ENCODE results near the gene MORN4.

The MORN4 gene

GRCh38 chr10:97627731-97628130 lies 5.6 kb downstream of the MORN4 start:
- peak overlapping the region; percentile 29 for H3K27ac Mint-ChIP-seq
- H3K4me3 Mint-ChIP-seq, result no peak overlapping the region
- H3K9me3 Mint-ChIP-seq, result no peaks in the 10 kb centered on the region
- DNase-seq (ENCODE audit: low spot score in 2 of 2), result no peak
- no peak for ATAC-seq
- no peaks in the 10 kb centered on the region for H3K36me3 Mint-ChIP-seq
- H3K4me1 Mint-ChIP-seq, result peaks cover 5% of the 10 kb centered on the region

GRCh38 chr10:97623277-97623676 lies 10.0 kb downstream of the MORN4 start:
- no peaks in the 10 kb centered on the region for H3K4me1 Mint-ChIP-seq
- ATAC-seq (no peak), DNase-seq (ENCODE audit: low spot score in 2 of 2) (no peak)
- H3K36me3 Mint-ChIP-seq, result peaks cover 7% of the 10 kb centered on the region
- H3K4me3 Mint-ChIP-seq, result no peak overlapping the region
- H3K27ac Mint-ChIP-seq, result no peak overlapping the region
- no peaks in the 10 kb centered on the region for H3K9me3 Mint-ChIP-seq

- ATAC-seq (no peak), DNase-seq (ENCODE audit: low spot score in 2 of 2) (no peak)
- Mint-ChIP-seq H3K9me3 (no peaks in the 10 kb centered on the region), H3K4me3 (no peak overlapping the region), H3K27ac (peak overlapping the region; percentile 26), H3K36me3 (peaks cover 7% of the 10 kb centered on the region), H3K4me1 (no peaks in the 10 kb centered on the region)
These were observed 14.6 kb downstream of the MORN4 start for GRCh38 chr10:97618733-97619132.

GRCh38 chr10:97618285-97618684 lies 15.0 kb downstream of the MORN4 start:
- H3K4me1 Mint-ChIP-seq, result no peaks in the 10 kb centered on the region
- ATAC-seq, result no peak
- no peaks in the 10 kb centered on the region for H3K9me3 Mint-ChIP-seq
- H3K4me3 Mint-ChIP-seq, result no peak overlapping the region
- H3K27ac Mint-ChIP-seq, result no peak overlapping the region
- H3K36me3 Mint-ChIP-seq, result peaks cover 7% of the 10 kb centered on the region
- DNase-seq (ENCODE audit: low spot score in 2 of 2), result no peak

GRCh38 chr10:97612386-97612785 lies 20.9 kb downstream of the MORN4 start:
- ATAC-seq, result no peak
- no peak for DNase-seq (ENCODE audit: low spot score in 2 of 2)
- H3K36me3 Mint-ChIP-seq, result no peaks in the 10 kb centered on the region
- no peak overlapping the region for H3K27ac Mint-ChIP-seq
- H3K4me3 Mint-ChIP-seq, result no peak overlapping the region
- H3K4me1 Mint-ChIP-seq, result no peaks in the 10 kb centered on the region
- no peaks in the 10 kb centered on the region for H3K9me3 Mint-ChIP-seq

DNA sequence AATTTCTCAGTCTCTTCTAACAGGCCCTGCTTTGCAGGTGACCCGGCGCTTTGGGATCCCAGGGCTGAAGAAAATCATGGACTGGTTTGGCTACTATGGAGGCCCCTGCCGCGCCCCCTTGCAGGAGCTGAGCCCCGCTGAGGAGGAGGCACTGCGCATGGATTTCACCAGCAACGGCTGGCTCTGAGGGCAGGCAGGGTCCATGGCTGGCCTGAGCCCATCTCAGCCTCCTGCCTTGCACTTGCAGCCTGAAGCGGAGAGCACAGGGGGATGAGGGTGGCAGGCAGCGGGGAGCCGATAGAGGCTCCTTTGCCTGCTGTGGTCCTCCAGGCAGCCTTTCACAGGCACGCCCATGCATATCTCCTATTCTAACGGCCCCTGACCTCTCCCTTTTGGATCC lies 21.8 kb downstream of the MORN4 start:
- Mint-ChIP-seq H3K27ac (no peak overlapping the region), H3K4me3 (no peak overlapping the region), H3K9me3 (no peaks in the 10 kb centered on the region), H3K4me1 (no peaks in the 10 kb centered on the region), H3K36me3 (no peaks in the 10 kb centered on the region)
- DNase-seq (ENCODE audit: low spot score in 2 of 2) (no peak), ATAC-seq (no peak)

- Mint-ChIP-seq H3K9me3 (no peaks in the 10 kb centered on the region), H3K36me3 (no peaks in the 10 kb centered on the region), H3K27ac (no peak overlapping the region), H3K4me3 (no peak overlapping the region), H3K4me1 (no peaks in the 10 kb centered on the region)
- DNase-seq (ENCODE audit: low spot score in 2 of 2) (no peak), ATAC-seq (no peak)
These were observed 24.2 kb downstream of the MORN4 start for GRCh38 chr10:97608991-97609561.

- DNase-seq (ENCODE audit: low spot score in 2 of 2) (no peak), ATAC-seq (no peak)
- Mint-ChIP-seq H3K36me3 (no peaks in the 10 kb centered on the region), H3K4me1 (no peaks in the 10 kb centered on the region), H3K4me3 (no peak overlapping the region), H3K9me3 (no peaks in the 10 kb centered on the region), H3K27ac (no peak overlapping the region)
These were observed 26.1 kb downstream of the MORN4 start for GRCh38 chr10:97607095-97607636.

DNA sequence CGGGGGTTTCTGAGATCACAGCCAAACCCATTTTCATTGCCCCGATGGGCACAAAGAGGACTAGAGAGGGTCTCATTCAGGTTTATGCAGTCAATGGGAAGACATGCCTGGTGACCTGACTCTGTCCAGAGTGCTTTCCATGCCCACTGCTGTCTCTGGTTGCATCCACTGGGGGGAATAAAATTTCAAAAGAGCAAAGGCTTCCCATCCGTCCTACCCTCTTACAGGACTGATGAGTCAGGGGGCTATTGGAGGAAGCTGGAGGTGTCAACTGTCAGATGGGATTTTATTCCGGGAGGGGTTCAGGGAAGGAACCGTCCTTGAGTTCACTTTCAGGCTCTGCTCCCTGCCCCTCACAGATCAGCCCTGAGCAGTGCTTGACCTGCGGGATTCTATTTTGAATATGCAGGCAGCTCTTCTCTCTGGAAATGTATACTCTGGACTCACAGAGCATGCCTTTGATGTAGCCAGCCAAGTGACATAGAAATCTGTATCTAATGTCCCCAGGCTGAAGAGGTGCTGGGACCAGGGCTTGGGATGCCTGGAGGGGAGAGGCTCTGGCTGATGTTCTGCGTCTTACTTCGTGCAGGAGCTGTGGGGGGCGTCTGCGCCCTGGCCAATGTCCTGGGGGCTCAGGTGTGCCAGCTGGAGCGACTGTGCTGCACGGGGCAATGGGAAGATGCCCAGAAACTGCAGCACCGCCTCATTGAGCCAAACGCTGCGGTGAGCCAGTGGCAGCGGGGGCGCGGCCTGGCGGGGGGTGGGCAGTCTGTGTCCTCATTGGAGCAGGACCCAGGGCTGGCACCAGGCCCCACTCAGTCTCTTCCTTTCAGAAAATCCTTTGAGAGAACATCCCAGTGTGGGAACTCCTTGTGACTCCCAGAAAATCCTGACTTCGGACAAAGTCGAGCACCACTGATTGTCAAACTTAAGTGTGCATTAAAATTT lies 31.8 kb downstream of the MORN4 start:
- Mint-ChIP-seq H3K4me3 (no peak overlapping the region), H3K27ac (no peak overlapping the region), H3K9me3 (no peaks in the 10 kb centered on the region), H3K4me1 (no peaks in the 10 kb centered on the region), H3K36me3 (no peaks in the 10 kb centered on the region)
- DNase-seq (ENCODE audit: low spot score in 2 of 2) (no peak), ATAC-seq (no peak)

DNA sequence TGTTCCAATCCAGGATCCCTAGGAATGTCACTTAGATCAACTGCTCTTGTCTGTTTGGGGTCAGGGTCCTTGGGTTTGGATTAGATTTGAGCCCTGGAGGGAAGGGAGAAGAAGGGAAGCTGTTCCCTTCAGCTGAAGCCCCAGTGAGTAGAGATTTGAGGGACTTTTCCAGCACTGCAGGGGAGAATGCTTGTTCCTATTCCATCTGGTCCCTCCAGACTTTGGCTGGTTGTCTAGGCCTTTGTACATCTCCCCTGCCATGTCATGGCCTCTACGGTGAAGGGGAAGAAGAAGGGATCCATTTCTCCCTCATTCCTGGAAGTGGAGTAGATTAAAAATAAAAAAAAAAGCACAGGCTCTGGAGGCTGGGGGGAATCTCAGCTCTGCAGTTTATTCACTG lies 32.7 kb downstream of the MORN4 start:
- H3K4me3 Mint-ChIP-seq, result no peak overlapping the region

GRCh38 chr10:97599272-97599619 lies 34.1 kb downstream of the MORN4 start:
- no peak for DNase-seq (ENCODE audit: low spot score in 2 of 2)
- H3K4me3 Mint-ChIP-seq, result no peak overlapping the region
- H3K9me3 Mint-ChIP-seq, result no peaks in the 10 kb centered on the region

More for the DNA sequence above, 32.7 kb downstream of the MORN4 start:
- Mint-ChIP-seq H3K9me3 (no peaks in the 10 kb centered on the region), H3K36me3 (no peaks in the 10 kb centered on the region), H3K27ac (peak overlapping the region; percentile 21), H3K4me1 (no peaks in the 10 kb centered on the region)
- DNase-seq (ENCODE audit: low spot score in 2 of 2), result no peak
- ATAC-seq, result no peak

DNA sequence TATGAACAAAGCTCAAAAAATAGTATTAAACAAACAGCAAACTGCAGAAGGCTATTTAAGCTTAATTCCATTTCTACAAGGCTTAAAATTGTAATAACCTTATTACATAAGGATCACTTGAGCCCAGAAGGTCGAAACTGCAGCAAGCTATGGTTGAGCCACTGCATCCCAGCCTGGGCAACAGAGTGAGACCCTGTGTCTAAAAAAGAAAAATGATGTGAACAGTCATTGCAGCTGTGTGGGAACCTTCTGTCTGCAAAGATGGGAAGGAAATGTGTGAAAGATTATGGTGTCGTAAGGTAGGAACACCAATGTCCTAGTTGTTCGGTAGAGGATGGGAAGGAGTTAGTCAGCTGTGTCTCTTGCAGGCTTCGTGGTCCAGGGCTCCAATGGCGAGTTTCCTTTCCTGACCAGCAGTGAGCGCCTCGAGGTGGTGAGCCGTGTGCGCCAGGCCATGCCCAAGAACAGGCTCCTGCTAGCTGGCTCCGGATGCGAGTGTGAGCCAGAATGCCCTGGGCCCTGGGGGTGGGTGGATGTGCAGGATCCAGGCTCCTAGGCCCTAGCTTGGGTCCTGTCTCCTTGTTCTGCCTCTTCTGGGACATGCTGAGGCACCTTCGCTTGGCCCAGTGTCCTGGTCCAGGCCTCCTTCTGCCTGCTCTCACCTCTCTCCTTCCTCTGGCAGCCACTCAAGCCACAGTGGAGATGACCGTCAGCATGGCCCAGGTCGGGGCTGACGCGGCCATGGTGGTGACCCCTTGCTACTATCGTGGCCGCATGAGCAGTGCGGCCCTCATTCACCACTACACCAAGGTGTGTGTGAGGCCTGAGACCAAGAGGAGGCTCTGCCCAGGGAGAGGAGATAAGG lies 34.7 kb downstream of the MORN4 start:
- Mint-ChIP-seq H3K36me3 (no peaks in the 10 kb centered on the region), H3K27ac (peak overlapping the region; percentile 15), H3K4me3 (no peak overlapping the region), H3K4me1 (no peaks in the 10 kb centered on the region), H3K9me3 (no peaks in the 10 kb centered on the region)
- ATAC-seq (no peak), DNase-seq (ENCODE audit: low spot score in 2 of 2) (no peak)

More at GRCh38 chr10:97599272-97599619, 34.1 kb downstream of the MORN4 start:
- Mint-ChIP-seq H3K4me1 (no peaks in the 10 kb centered on the region), H3K36me3 (no peaks in the 10 kb centered on the region), H3K27ac (peak overlapping the region; percentile 15)
- no peak for ATAC-seq

DNA sequence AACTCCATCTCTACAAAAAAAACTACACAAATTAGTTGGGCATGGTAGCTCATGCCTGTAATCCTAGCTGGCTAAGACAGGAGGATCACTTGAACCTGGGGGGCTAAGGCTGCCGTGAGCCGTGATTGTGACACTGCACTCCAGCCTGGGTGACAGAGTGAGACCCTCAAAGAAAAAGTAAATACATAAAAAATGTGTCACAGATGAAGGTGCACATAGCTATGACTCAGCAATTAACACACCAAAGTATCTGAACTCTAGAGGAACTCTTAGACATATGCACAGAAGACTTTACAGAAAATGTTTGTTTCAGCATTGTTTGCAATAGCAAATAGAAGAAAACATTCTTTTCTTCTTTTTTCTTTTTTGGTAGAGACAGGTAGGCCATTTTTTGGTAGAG lies 35.5 kb downstream of the MORN4 start:
- Mint-ChIP-seq H3K36me3 (no peaks in the 10 kb centered on the region), H3K27ac (no peak overlapping the region), H3K9me3 (no peaks in the 10 kb centered on the region), H3K4me1 (no peaks in the 10 kb centered on the region), H3K4me3 (no peak overlapping the region)
- ATAC-seq, result no peak
- DNase-seq (ENCODE audit: low spot score in 2 of 2), result no peak

DNA sequence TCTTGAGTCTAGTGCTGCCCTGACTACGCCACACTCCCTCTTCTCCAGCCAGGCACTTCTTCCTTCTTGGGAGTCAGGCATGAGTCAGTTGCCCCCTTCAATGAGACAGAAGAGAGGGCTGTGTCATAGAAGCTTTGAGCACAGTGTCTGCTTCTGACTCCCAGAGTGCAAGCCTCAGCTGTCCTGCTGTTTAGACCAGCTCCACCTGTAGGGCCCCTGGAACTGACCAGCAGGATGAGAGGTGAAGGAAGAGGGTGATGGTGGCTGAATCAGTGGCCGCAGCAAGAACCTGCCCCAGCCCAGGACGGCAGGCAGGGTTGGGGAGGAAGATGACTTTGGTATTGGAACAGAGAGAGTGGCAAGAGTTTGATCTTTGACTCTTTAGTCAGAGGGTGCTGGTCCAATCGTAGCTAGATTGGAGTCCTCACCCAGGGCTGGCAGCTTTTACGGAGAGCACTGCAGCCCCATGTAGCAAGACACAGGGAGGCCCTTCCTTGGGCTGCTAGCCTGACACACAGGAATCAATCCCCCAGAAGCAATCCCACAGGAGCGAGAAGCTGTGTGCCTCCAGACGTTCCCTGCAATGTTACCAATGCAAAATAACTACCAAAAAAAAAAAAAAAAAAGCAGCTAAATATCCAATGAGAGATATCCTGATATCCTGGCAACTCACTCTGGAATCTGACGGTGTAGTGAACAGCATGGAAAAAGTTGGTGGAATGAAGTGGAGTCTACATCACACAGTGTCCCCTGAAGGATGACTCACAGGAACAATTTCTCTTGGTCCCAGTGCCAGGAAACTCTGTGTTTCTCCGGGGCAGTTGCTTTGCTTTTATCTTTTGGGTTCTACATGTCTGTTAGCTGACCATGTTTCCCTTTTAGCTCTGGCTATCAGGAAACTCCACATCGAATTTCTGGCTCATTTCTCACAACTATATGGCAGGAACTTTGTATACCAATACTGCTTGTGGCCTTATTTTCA lies 36.9 kb downstream of the MORN4 start:
- Mint-ChIP-seq H3K4me1 (no peaks in the 10 kb centered on the region), H3K9me3 (no peaks in the 10 kb centered on the region), H3K27ac (no peak overlapping the region), H3K36me3 (no peaks in the 10 kb centered on the region), H3K4me3 (no peak overlapping the region)
- ATAC-seq, result peak; percentile 47
- no peak for DNase-seq (ENCODE audit: low spot score in 2 of 2)

All from stimulated activated effector memory CD8-positive, alpha-beta T cell treated with anti-CD3 and anti-CD28 coated beads, Interleukin-12 subunit alpha, Interleukin-12 subunit beta, amount 100 ng/mL, for 72 hours (primary cell).